Measurements from ENCODE around the gene HTRA2.

DNA sequence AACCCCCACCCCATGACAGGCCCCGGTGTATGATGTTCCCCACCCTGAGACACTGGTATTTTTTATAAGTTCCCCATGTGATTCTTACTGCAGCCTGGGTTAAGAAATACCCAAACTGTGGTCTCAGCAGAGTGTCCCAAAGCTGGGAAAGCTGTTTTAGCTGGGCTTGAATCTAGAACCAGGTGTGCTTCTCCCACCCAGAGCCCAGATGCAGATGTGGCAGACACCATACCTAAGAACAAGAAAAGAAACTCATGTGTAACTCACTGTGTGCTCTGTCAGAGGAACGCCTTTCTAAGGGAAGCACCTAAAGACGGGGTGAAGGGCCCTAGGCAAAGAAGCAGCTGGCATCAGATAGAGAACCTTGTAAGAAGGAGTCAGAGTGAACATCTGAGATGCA is 48.7 kb downstream of the HTRA2 start:
- TF ChIP-seq, protein P1, sequence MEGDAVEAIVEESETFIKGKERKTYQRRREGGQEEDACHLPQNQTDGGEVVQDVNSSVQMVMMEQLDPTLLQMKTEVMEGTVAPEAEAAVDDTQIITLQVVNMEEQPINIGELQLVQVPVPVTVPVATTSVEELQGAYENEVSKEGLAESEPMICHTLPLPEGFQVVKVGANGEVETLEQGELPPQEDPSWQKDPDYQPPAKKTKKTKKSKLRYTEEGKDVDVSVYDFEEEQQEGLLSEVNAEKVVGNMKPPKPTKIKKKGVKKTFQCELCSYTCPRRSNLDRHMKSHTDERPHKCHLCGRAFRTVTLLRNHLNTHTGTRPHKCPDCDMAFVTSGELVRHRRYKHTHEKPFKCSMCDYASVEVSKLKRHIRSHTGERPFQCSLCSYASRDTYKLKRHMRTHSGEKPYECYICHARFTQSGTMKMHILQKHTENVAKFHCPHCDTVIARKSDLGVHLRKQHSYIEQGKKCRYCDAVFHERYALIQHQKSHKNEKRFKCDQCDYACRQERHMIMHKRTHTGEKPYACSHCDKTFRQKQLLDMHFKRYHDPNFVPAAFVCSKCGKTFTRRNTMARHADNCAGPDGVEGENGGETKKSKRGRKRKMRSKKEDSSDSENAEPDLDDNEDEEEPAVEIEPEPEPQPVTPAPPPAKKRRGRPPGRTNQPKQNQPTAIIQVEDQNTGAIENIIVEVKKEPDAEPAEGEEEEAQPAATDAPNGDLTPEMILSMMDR (IDR thresholded peaks at IDR 0.05; ENCODE audit: low read length), result no peak
- no peak for TF ChIP-seq EZH2 (IDR thresholded peaks at IDR 0.05; ENCODE audit: borderline replicate concordance, low read length)

Measured in OCI-LY1 (cell line).